ENCODE measurements around the gene WFDC1.

DNA sequence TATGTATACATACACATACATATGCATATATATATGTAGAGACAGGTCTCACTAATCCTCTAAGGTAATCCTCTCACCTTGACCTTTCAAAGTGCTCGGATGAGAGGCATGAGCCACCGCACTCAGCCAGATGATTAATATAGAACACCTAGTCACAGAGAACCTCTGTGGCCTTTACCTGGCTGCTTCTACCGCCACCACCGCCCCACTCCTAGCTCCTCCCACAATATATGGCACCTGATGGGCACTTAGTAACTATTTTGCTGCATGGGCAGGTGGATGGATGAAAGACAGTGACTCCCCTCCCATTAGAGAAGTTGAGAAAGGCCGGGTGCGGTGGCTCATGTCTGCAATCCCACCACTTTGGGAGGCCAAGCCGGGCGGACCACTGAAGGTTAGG, 57.0 kb downstream of the WFDC1 start:
- no peak for TF ChIP-seq POLR2A (IDR thresholded peaks at IDR 0.05)
- TF ChIP-seq, protein P1, sequence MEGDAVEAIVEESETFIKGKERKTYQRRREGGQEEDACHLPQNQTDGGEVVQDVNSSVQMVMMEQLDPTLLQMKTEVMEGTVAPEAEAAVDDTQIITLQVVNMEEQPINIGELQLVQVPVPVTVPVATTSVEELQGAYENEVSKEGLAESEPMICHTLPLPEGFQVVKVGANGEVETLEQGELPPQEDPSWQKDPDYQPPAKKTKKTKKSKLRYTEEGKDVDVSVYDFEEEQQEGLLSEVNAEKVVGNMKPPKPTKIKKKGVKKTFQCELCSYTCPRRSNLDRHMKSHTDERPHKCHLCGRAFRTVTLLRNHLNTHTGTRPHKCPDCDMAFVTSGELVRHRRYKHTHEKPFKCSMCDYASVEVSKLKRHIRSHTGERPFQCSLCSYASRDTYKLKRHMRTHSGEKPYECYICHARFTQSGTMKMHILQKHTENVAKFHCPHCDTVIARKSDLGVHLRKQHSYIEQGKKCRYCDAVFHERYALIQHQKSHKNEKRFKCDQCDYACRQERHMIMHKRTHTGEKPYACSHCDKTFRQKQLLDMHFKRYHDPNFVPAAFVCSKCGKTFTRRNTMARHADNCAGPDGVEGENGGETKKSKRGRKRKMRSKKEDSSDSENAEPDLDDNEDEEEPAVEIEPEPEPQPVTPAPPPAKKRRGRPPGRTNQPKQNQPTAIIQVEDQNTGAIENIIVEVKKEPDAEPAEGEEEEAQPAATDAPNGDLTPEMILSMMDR (IDR thresholded peaks at IDR 0.05): no peak
